ENCODE results near the gene EGFL7.
"Not testable (repeated sequence)": the region's sequence is repeated elsewhere in the genome, so short reads cannot be mapped to it uniquely, and the experiment has no call there.

The EGFL7 gene

DNA sequence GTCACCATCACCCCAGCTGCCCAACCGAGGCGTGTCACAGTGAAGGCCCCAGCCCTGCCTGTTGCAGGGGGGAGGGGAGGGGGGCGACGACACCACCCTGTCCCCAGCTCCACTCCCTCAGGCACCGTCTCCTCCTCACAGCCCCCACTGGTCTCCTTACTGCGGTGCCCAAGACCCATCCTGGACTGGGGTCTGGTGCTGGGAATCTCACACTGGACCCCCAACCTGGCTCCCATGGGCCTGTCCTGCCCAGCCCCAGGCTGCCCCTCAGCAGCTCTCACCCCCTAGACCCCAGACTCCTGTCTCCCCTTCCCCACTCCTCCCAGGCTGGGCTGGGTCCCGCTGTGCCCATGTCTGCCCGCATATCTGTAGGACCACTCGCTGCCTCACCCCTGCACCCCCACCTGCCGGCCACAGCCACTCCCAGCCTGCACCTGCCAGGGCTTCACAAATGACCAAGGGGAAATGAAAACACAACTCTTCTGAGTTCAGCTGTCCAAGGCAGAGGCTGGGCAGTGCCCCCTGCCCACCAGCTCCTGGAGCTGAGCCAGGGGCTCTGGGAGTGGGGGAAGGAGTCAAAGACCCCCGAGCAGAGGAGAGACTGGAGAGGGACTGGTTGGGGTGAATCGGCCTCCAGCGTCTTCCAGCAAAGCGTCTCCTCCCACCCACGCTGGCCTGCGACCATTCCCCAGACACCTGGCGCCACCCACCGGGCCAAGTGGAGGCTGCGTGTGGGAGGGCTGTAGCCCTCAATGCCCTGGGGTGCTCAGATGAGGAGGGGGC, 32.6 kb upstream of the EGFL7 start:
- TF ChIP-seq, protein P1, sequence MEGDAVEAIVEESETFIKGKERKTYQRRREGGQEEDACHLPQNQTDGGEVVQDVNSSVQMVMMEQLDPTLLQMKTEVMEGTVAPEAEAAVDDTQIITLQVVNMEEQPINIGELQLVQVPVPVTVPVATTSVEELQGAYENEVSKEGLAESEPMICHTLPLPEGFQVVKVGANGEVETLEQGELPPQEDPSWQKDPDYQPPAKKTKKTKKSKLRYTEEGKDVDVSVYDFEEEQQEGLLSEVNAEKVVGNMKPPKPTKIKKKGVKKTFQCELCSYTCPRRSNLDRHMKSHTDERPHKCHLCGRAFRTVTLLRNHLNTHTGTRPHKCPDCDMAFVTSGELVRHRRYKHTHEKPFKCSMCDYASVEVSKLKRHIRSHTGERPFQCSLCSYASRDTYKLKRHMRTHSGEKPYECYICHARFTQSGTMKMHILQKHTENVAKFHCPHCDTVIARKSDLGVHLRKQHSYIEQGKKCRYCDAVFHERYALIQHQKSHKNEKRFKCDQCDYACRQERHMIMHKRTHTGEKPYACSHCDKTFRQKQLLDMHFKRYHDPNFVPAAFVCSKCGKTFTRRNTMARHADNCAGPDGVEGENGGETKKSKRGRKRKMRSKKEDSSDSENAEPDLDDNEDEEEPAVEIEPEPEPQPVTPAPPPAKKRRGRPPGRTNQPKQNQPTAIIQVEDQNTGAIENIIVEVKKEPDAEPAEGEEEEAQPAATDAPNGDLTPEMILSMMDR (IDR thresholded peaks at IDR 0.05; ENCODE audit: low read depth, low read length, missing control alignments), result peak; percentile 71

DNA sequence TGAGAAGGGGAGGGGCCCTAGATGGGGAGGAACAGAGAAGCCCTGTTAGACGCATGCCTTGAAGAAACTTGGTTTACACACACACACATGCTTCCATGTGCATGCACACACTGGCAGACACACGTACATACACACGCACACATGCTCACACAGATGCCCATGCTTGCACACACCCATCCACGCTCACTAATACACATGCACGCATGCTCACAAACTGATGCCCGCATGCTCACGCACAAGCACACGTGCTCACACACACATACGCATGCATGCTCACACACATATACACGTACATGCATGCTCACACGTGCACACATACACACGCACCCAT, 32.1 kb upstream of the EGFL7 start:
- H3K4me3 ChIP-seq (ENCODE audit: low read depth, low read length), result no peak overlapping the region
- TF ChIP-seq, protein P1 (IDR thresholded peaks at IDR 0.05; ENCODE audit: low read depth, low read length, missing control alignments), result no peak
- no peak for DNase-seq (ENCODE audit: low read depth)

More for the DNA sequence above, 32.6 kb upstream of the EGFL7 start:
- no peak for DNase-seq (ENCODE audit: low read depth)
- no peak overlapping the region for H3K4me3 ChIP-seq (ENCODE audit: low read depth, low read length)

DNA sequence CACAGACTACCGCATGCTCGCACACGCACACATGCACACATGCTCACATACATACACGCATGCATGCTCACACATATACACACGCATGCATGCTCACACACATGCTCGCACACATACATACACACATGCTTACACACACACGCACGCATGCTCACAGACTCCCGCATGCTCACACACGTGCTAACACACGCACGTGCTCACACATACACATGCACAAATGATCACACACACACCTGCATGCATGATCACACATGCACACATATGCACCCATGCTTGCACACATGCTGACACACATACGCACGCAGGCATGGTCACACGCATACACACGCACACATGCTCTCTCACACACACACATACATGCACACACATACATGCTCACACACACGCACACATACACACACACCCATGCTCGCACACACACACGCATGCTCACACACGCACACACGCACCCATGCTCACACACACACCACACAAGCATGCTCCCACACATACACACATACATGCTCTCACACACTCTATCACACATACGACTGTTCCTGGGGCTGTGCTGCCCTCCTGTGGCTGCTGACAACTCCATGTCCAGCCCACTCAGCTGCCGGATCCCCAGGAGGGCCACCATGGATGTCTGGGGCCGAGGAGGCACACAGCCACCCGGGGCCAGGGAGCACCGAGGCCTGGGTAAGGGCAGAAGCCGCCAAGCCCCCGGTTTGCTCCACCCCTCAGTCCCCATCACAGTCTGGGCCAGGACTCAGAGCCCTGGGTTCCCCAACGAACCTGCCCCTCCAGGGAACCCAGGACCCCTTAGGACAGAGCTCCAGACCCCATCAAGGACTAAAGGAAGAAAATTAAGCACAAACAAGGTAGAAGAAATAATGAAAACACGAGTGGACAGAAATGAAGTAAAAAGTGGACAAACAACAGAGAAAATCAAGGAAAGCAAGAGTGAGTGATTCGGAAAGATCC, 31.4 kb upstream of the EGFL7 start:
- no peak overlapping the region for H3K4me3 ChIP-seq (ENCODE audit: low read depth, low read length)
- DNase-seq (ENCODE audit: low read depth), result peak; percentile 36
- TF ChIP-seq, protein P1 (IDR thresholded peaks at IDR 0.05; ENCODE audit: low read depth, low read length, missing control alignments), result peak; percentile 89

DNA sequence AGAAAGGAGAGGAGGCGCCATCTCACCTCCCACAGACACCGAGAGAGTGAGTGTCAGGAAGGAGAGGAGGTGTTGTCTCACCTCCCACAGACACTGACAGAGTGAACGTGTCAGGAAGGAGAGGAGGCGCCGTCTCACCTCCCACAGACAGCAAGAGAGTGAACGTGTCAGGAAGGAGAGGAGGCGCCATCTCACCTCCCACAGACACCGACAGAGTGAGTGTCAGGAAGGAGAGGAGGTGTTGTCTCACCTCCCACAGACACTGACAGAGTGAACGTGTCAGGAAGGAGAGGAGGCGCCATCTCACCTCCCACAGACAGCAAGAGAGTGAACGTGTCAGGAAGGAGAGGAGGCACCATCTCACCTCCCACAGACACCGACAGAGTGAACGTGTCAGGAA, 30.6 kb upstream of the EGFL7 start:
- not testable (repeated sequence) for DNase-seq (ENCODE audit: low read depth); H3K4me3 ChIP-seq (ENCODE audit: low read depth, low read length)

DNA sequence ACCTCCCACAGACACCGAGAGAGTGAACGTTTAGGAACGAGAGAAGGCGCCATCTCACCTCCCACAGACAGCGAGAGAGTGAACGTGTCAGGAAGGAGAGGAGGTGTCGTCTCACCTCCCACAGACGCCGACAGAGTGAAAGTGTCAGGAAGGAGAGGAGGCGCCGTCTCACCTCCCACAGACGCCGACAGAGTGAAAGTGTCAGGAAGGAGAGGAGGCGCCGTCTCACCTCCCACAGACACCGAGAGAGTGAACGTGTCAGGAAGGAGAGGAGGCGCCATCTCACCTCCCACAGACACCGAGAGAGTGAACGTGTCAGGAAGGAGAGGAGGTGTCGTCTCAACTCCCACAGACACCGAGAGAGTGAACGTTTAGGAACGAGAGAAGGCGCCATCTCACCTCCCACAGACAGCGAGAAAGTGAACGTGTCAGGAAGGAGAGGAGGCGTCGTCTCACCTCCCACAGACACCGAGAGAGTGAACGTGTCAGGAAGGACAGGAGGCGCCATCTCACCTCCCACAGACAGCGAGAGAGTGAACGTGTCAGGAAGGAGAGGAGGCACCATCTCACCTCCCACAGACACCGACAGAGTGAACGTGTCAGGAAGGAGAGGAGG, 30.1 kb upstream of the EGFL7 start:
- H3K4me3 ChIP-seq (ENCODE audit: low read depth, low read length), result not testable (repeated sequence)

DNA sequence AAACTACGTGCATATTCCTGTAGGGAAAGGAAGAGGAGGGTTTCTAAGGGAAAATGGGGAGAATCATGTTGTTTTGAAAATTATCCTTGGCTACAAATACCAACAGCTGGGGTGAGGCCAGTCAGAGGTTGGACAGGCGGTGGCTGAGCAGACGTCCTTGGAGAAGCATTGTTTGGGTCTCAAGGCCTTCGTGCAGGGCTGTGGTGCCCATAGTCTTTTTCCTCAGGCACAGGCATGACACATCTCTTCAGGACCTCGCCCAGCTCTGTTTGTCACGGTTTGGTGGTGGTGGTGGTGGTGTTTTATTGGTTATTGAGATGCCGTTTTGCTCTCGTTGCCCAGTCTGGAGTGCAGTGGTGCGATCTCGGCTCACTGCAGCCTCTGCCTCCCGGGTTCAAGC, 27.8 kb upstream of the EGFL7 start:
- no peak overlapping the region for H3K4me3 ChIP-seq (ENCODE audit: low read depth, low read length)
- DNase-seq (ENCODE audit: low read depth), result no peak
- TF ChIP-seq, protein P1 (IDR thresholded peaks at IDR 0.05; ENCODE audit: low read depth, low read length, missing control alignments), result no peak

More for the DNA sequence above, 30.1 kb upstream of the EGFL7 start:
- not testable (repeated sequence) for DNase-seq (ENCODE audit: low read depth)

DNA sequence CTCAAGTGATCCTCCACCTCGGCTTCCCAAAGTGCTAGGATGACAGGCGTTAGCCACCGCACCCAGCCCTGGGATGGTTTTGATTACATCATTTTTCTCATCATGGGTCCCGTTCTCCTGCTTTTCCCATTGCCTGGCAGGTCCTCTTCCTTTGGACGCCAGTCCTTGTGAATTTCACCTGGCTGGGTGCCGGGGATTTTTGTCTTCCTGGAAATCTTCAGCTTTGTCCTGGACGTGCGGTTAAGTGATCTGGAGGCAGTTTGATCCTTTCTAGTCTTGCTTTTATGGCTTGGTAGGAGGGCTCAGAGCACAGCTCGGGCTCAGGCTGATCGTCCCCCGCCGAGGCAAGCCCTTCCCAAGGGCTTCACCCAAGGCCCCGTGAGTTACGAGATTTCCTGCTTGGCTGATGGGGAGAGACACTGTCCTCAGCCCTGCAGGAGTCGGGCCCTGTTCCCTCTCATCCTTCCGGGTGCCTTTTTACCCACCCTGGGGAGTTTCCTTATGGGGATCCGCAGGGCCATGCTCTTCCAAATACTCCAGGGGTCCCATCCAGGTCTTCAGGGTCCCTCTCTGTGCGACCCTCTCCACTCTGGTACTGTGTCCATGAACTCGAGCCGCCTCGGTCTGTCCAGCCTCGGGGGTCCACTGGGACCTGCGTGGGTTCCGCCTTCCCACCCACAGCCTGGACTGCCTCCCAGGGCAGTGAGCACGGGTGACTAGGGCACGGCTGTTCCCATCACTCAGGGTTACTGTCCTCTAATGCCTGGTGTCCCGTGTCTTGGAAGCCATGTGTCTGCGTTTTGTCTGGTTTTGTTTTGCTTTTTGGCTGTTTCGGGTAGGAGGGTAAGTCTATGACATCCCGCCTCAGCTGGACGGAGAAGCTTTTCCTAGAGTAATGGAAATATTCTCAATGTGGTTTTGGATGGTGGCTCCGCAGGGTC, 22.3 kb upstream of the EGFL7 start:
- TF ChIP-seq, protein P1 (IDR thresholded peaks at IDR 0.05; ENCODE audit: low read depth, low read length, missing control alignments), result no peak
- DNase-seq (ENCODE audit: low read depth), result no peak
- H3K4me3 ChIP-seq (ENCODE audit: low read depth, low read length), result no peak overlapping the region

Data from GM12864 (cell line).